HG03378 (cell line): ENCODE measurements around the gene ZNF385A.
"Not testable (repeated sequence)": the region's sequence is repeated elsewhere in the genome, so short reads cannot be mapped to it uniquely, and the experiment has no call there.

Experiments used
- ATAC-seq: cut with Tn5 transposase; IDR thresholded peaks from one replicate; pipeline ENCODE4 v1.9.1; 2021; ENCODE audit warnings: mild to moderate bottlenecking, moderate library complexity; ENCODE audit not compliant: unreplicated experiment

Gene ZNF385A

GRCh38 chr12:54358191-54358944, 26.2 kb downstream of the ZNF385A start:
- ATAC-seq = no peak

- no peak for ATAC-seq
Measured at GRCh38 chr12:54357506-54358190, 26.9 kb downstream of the ZNF385A start.

GRCh38 chr12:54356951-54357356, 27.6 kb downstream of the ZNF385A start:
- no peak for ATAC-seq

- ATAC-seq = no peak
Measured at GRCh38 chr12:54356228-54356627, 28.3 kb downstream of the ZNF385A start.

GRCh38 chr12:54355104-54355815, 29.3 kb downstream of the ZNF385A start:
- ATAC-seq = no peak

- not testable (repeated sequence) for ATAC-seq
Measured at GRCh38 chr12:54354271-54354670, 30.3 kb downstream of the ZNF385A start.

- ATAC-seq = no peak
Measured at GRCh38 chr12:54352891-54353874, 31.4 kb downstream of the ZNF385A start.

- no peak for ATAC-seq
Measured at GRCh38 chr12:54352022-54352531, 32.5 kb downstream of the ZNF385A start.

- ATAC-seq = no peak
Measured at GRCh38 chr12:54351341-54351740, 33.2 kb downstream of the ZNF385A start.

- ATAC-seq = no peak
Measured at GRCh38 chr12:54350743-54351142, 33.8 kb downstream of the ZNF385A start.

- no peak for ATAC-seq
Measured at GRCh38 chr12:54349679-54350078, 34.9 kb downstream of the ZNF385A start.

GRCh38 chr12:54349036-54349435, 35.5 kb downstream of the ZNF385A start:
- ATAC-seq = no peak

GRCh38 chr12:54341378-54342300, 42.9 kb downstream of the ZNF385A start:
- no peak for ATAC-seq

GRCh38 chr12:54340846-54341245, 43.7 kb downstream of the ZNF385A start:
- ATAC-seq = no peak

GRCh38 chr12:54338698-54339296, 45.7 kb downstream of the ZNF385A start:
- no peak for ATAC-seq

- no peak for ATAC-seq
Measured at GRCh38 chr12:54337854-54338650, 46.5 kb downstream of the ZNF385A start.

- no peak for ATAC-seq
Measured at GRCh38 chr12:54337280-54337842, 47.2 kb downstream of the ZNF385A start.
